Measurements from ENCODE around the gene SLC9A3.

Gene SLC9A3

GRCh38 chr5:544675-545355 is 20.6 kb upstream of the SLC9A3 start:
- Histone ChIP-seq H3K36me3 (ENCODE audit: control insufficient read depth in 1 of 2, insufficient read depth in 2 of 2, low read length in 2 of 2) (no peaks in the 10 kb centered on the region), H3K9ac (ENCODE audit: low read depth in 1 of 2, low read length in 2 of 2) (no peak overlapping the region), H3K4me1 (ENCODE audit: control insufficient read depth in 1 of 2, insufficient read depth in 2 of 2, low read length in 2 of 2) (peaks cover 40 to 50% of the 10 kb centered on the region in 2 donors), H3K27ac (ENCODE audit: low read depth, low read length) (no peak overlapping the region), H3K4me3 (ENCODE audit: low read depth in 1 of 2, low read length in 2 of 2) (no peak overlapping the region), H3K9me3 (ENCODE audit: control insufficient read depth in 1 of 2, low read length in 2 of 2) (no peaks in the 10 kb centered on the region), H3K27me3 (ENCODE audit: control insufficient read depth in 1 of 2, insufficient read depth in 2 of 2, low read length in 2 of 2) (peaks cover 3 to 13% of the 10 kb centered on the region in 2 donors)

GRCh38 chr5:543755-544674 is 19.8 kb upstream of the SLC9A3 start:
- Histone ChIP-seq H3K4me1 (ENCODE audit: control insufficient read depth in 1 of 2, insufficient read depth in 2 of 2, low read length in 2 of 2) (peaks cover 45 to 57% of the 10 kb centered on the region in 2 donors), H3K36me3 (ENCODE audit: control insufficient read depth in 1 of 2, insufficient read depth in 2 of 2, low read length in 2 of 2) (no peaks in the 10 kb centered on the region), H3K9ac (ENCODE audit: low read depth in 1 of 2, low read length in 2 of 2) (no peak overlapping the region), H3K4me3 (ENCODE audit: low read depth in 1 of 2, low read length in 2 of 2) (peak overlapping the region; percentile 21 to 39), H3K27me3 (ENCODE audit: control insufficient read depth in 1 of 2, insufficient read depth in 2 of 2, low read length in 2 of 2) (peaks cover 10 to 19% of the 10 kb centered on the region in 2 donors), H3K27ac (ENCODE audit: low read depth, low read length) (no peak overlapping the region), H3K9me3 (ENCODE audit: control insufficient read depth in 1 of 2, low read length in 2 of 2) (no peaks in the 10 kb centered on the region)

GRCh38 chr5:543351-543750 is 19.1 kb upstream of the SLC9A3 start:
- Histone ChIP-seq H3K9ac (ENCODE audit: low read depth in 1 of 2, low read length in 2 of 2) (no peak overlapping the region), H3K4me3 (ENCODE audit: low read depth in 1 of 2, low read length in 2 of 2) (no peak overlapping the region), H3K27ac (ENCODE audit: low read depth, low read length) (no peak overlapping the region), H3K9me3 (ENCODE audit: control insufficient read depth in 1 of 2, low read length in 2 of 2) (no peaks in the 10 kb centered on the region), H3K36me3 (ENCODE audit: control insufficient read depth in 1 of 2, insufficient read depth in 2 of 2, low read length in 2 of 2) (no peaks in the 10 kb centered on the region), H3K4me1 (ENCODE audit: control insufficient read depth in 1 of 2, insufficient read depth in 2 of 2, low read length in 2 of 2) (peaks cover 45 to 55% of the 10 kb centered on the region in 2 donors), H3K27me3 (ENCODE audit: control insufficient read depth in 1 of 2, insufficient read depth in 2 of 2, low read length in 2 of 2) (peaks cover 10 to 23% of the 10 kb centered on the region in 2 donors)

GRCh38 chr5:542319-543311 is 18.4 kb upstream of the SLC9A3 start:
- Histone ChIP-seq H3K27ac (ENCODE audit: low read depth, low read length) (no peak overlapping the region), H3K36me3 (ENCODE audit: control insufficient read depth in 1 of 2, insufficient read depth in 2 of 2, low read length in 2 of 2) (no peaks in the 10 kb centered on the region), H3K4me3 (ENCODE audit: low read depth in 1 of 2, low read length in 2 of 2) (no peak overlapping the region), H3K4me1 (ENCODE audit: control insufficient read depth in 1 of 2, insufficient read depth in 2 of 2, low read length in 2 of 2) (peaks cover 44 to 47% of the 10 kb centered on the region in 2 donors), H3K27me3 (ENCODE audit: control insufficient read depth in 1 of 2, insufficient read depth in 2 of 2, low read length in 2 of 2) (peaks cover 15 to 20% of the 10 kb centered on the region in 2 donors), H3K9ac (ENCODE audit: low read depth in 1 of 2, low read length in 2 of 2) (no peak overlapping the region), H3K9me3 (ENCODE audit: control insufficient read depth in 1 of 2, low read length in 2 of 2) (no peaks in the 10 kb centered on the region)

- Histone ChIP-seq H3K9ac (ENCODE audit: low read depth in 1 of 2, low read length in 2 of 2) (no peak overlapping the region), H3K27ac (ENCODE audit: low read depth, low read length) (no peak overlapping the region), H3K4me1 (ENCODE audit: control insufficient read depth in 1 of 2, insufficient read depth in 2 of 2, low read length in 2 of 2) (peaks cover 36 to 38% of the 10 kb centered on the region in 2 donors), H3K9me3 (ENCODE audit: control insufficient read depth in 1 of 2, low read length in 2 of 2) (no peaks in the 10 kb centered on the region), H3K36me3 (ENCODE audit: control insufficient read depth in 1 of 2, insufficient read depth in 2 of 2, low read length in 2 of 2) (no peaks in the 10 kb centered on the region), H3K4me3 (ENCODE audit: low read depth in 1 of 2, low read length in 2 of 2) (no peak overlapping the region), H3K27me3 (ENCODE audit: control insufficient read depth in 1 of 2, insufficient read depth in 2 of 2, low read length in 2 of 2) (peaks cover 15 to 18% of the 10 kb centered on the region in 2 donors)
Observed at GRCh38 chr5:541539-542318, 17.5 kb upstream of the SLC9A3 start.

- H3K36me3 ChIP-seq (ENCODE audit: control insufficient read depth in 1 of 2, insufficient read depth in 2 of 2, low read length in 2 of 2), result no peaks in the 10 kb centered on the region
Observed at GRCh38 chr5:540906-541538, 16.8 kb upstream of the SLC9A3 start.

GRCh38 chr5:540071-540905 is 16.0 kb upstream of the SLC9A3 start:
- H3K9me3 ChIP-seq (ENCODE audit: control insufficient read depth in 1 of 2, low read length in 2 of 2), result no peaks in the 10 kb centered on the region
- no peak overlapping the region for H3K9ac ChIP-seq (ENCODE audit: low read depth in 1 of 2, low read length in 2 of 2)
- H3K4me1 ChIP-seq (ENCODE audit: control insufficient read depth in 1 of 2, insufficient read depth in 2 of 2, low read length in 2 of 2), result peaks cover 26 to 30% of the 10 kb centered on the region in 2 donors
- no peaks in the 10 kb centered on the region for H3K36me3 ChIP-seq (ENCODE audit: control insufficient read depth in 1 of 2, insufficient read depth in 2 of 2, low read length in 2 of 2)
- no peak overlapping the region for H3K4me3 ChIP-seq (ENCODE audit: low read depth in 1 of 2, low read length in 2 of 2)
- H3K27me3 ChIP-seq (ENCODE audit: control insufficient read depth in 1 of 2, insufficient read depth in 2 of 2, low read length in 2 of 2), result peaks cover 15 to 18% of the 10 kb centered on the region in 2 donors
- no peak overlapping the region for H3K27ac ChIP-seq (ENCODE audit: low read depth, low read length)

More at GRCh38 chr5:540906-541538, 16.8 kb upstream of the SLC9A3 start:
- Histone ChIP-seq H3K4me3 (ENCODE audit: low read depth in 1 of 2, low read length in 2 of 2) (no peak overlapping the region), H3K4me1 (ENCODE audit: control insufficient read depth in 1 of 2, insufficient read depth in 2 of 2, low read length in 2 of 2) (peaks cover 29 to 33% of the 10 kb centered on the region in 2 donors), H3K9me3 (ENCODE audit: control insufficient read depth in 1 of 2, low read length in 2 of 2) (no peaks in the 10 kb centered on the region), H3K27ac (ENCODE audit: low read depth, low read length) (no peak overlapping the region), H3K27me3 (ENCODE audit: control insufficient read depth in 1 of 2, insufficient read depth in 2 of 2, low read length in 2 of 2) (peaks cover 15 to 18% of the 10 kb centered on the region in 2 donors), H3K9ac (ENCODE audit: low read depth in 1 of 2, low read length in 2 of 2) (no peak overlapping the region)

GRCh38 chr5:539469-540070 is 15.3 kb upstream of the SLC9A3 start:
- H3K9ac ChIP-seq (ENCODE audit: low read depth in 1 of 2, low read length in 2 of 2), result no peak overlapping the region
- H3K4me3 ChIP-seq (ENCODE audit: low read depth in 1 of 2, low read length in 2 of 2), result no peak overlapping the region
- H3K4me1 ChIP-seq (ENCODE audit: control insufficient read depth in 1 of 2, insufficient read depth in 2 of 2, low read length in 2 of 2), result peaks cover 25 to 28% of the 10 kb centered on the region in 2 donors
- H3K36me3 ChIP-seq (ENCODE audit: control insufficient read depth in 1 of 2, insufficient read depth in 2 of 2, low read length in 2 of 2), result no peaks in the 10 kb centered on the region
- peaks cover 17 to 18% of the 10 kb centered on the region in 2 donors for H3K27me3 ChIP-seq (ENCODE audit: control insufficient read depth in 1 of 2, insufficient read depth in 2 of 2, low read length in 2 of 2)
- H3K27ac ChIP-seq (ENCODE audit: low read depth, low read length), result no peak overlapping the region
- no peaks in the 10 kb centered on the region for H3K9me3 ChIP-seq (ENCODE audit: control insufficient read depth in 1 of 2, low read length in 2 of 2)

Data from duodenal mucosa (tissue), 2 donors.